H1 (cell line): ENCODE measurements around the gene TCERG1L. TPM values are rescaled to one million over a fixed set of nuclear protein-coding genes. Genes with fewer than 3 reads are reported as not detected.

ENCODE experiments used
- CTCF ChIA-PET: fragments of 300-600 bp; sonication (Branson Sonifier 250); formaldehyde crosslinking; loops from one replicate; lab custom pipeline; 2021; ENCODE audit not compliant: partially characterized antibody; lab: Charles Lee
- POLR2A ChIA-PET: fragments of 300-600 bp; sonication (Branson Sonifier 250); formaldehyde crosslinking; loops from one replicate; lab custom pipeline; 2021; ENCODE audit warnings: inconsistent platforms; ENCODE audit not compliant: partially characterized antibody; lab: Charles Lee
- DNase-seq, 2 experiments: peaks; one replicate each; pipeline versions ENCODE4 v3.0.0 to v3.0.0-alpha.2; 2010 to 2022; ENCODE audit warnings: low spot score in 2 of 2, low read depth in 1 of 2, mixed read lengths in 1 of 2
- FAIRE-seq: peaks from 2 replicates; lab custom pipeline; 2011; peaks lifted over from hg19 to GRCh38; lab: Jason Lieb, UNC
- H2AFZ ChIP-seq: 2 replicates; pipeline ENCODE4 v1.8.1; 2012; ENCODE audit warnings: low read length, inconsistent platforms
- H2AK5ac ChIP-seq: 2 replicates; pipeline ENCODE4 v1.6.1; 2013; ENCODE audit warnings: low read depth, low read length
- H2BK120ac ChIP-seq: replicated peaks from 2 replicates; pipeline ENCODE3; 2013; ENCODE audit warnings: low read depth, low read length, inconsistent platforms
- H2BK12ac ChIP-seq: 2 replicates; pipeline ENCODE4 v1.6.1; 2013; ENCODE audit warnings: low read depth, low read length
- H2BK15ac ChIP-seq: 2 replicates; pipeline ENCODE4 v1.6.1; 2013; ENCODE audit warnings: low read length
- H2BK20ac ChIP-seq: 2 replicates; pipeline ENCODE4 v1.6.1; 2013; ENCODE audit warnings: low read length
- H2BK5ac ChIP-seq: 2 replicates; pipeline ENCODE4 v1.6.1; 2013; ENCODE audit warnings: low read depth, low read length
- H3K14ac ChIP-seq: 2 replicates; pipeline ENCODE4 v1.6.1; 2013; ENCODE audit warnings: inconsistent platforms; ENCODE audit not compliant: insufficient read length
- H3K18ac ChIP-seq: 2 replicates; pipeline ENCODE4 v1.6.1; 2013; ENCODE audit warnings: low read length; ENCODE audit errors: extremely low read depth
- H3K23ac ChIP-seq: 2 replicates; pipeline ENCODE4 v1.6.1; 2013; ENCODE audit warnings: inconsistent platforms; ENCODE audit not compliant: insufficient read length
- H3K23me2 ChIP-seq: 2 replicates; pipeline ENCODE4 v1.6.1; 2013; ENCODE audit warnings: low read depth, low read length
- H3K27ac ChIP-seq: 2 replicates; pipeline ENCODE4 v1.6.1; 2011; ENCODE audit warnings: low read depth, low read length, inconsistent platforms
- H3K27me3 ChIP-seq, 4 experiments: replicated peaks in 1 of 4; 1 replicate in 1 of 4; 2 replicates in 3 of 4; pipeline versions ENCODE4 v1.6.1 to v1.8.1; 2011 to 2013; ENCODE audit warnings: low read length in 3 of 4, mild to moderate bottlenecking in 3 of 4, inconsistent platforms in 2 of 4, mixed read lengths in 2 of 4, moderate library complexity in 1 of 4; ENCODE audit not compliant: control insufficient read depth in 3 of 4, insufficient read depth in 3 of 4; ENCODE audit errors: extremely low read depth in 1 of 4
- H3K36me3 ChIP-seq, 4 experiments: 2 replicates each; pipeline versions ENCODE4 v1.6.1 to v1.8.1; 2011 to 2013; ENCODE audit warnings: mild to moderate bottlenecking in 4 of 4, low read length in 3 of 4, moderate library complexity in 2 of 4, control low read depth in 1 of 4, inconsistent platforms in 1 of 4; ENCODE audit not compliant: insufficient read depth in 4 of 4, control insufficient read depth in 2 of 4
- H3K4ac ChIP-seq: replicated peaks from 2 replicates; pipeline ENCODE3; 2013; ENCODE audit warnings: low read length, low read depth, mixed read lengths, inconsistent platforms; ENCODE audit not compliant: insufficient read length
- H3K4me1 ChIP-seq, 4 experiments: replicated peaks in 1 of 4; 1 replicate in 1 of 4; 2 replicates in 3 of 4; pipeline versions ENCODE4 v1.6.1 to v1.8.1; 2011 to 2013; ENCODE audit warnings: low read length in 3 of 4, inconsistent platforms in 2 of 4, mixed read lengths in 1 of 4; ENCODE audit not compliant: insufficient read depth in 4 of 4, control insufficient read depth in 3 of 4
- H3K4me2 ChIP-seq, 2 experiments: 2 replicates each; pipeline versions ENCODE4 v1.6.1 to v1.8.1; 2011 to 2013; ENCODE audit warnings: low read depth in 2 of 2, low read length in 2 of 2, control low read depth in 1 of 2, inconsistent platforms in 1 of 2, mild to moderate bottlenecking in 1 of 2; ENCODE audit not compliant: insufficient read depth in 1 of 2
- H3K4me3 ChIP-seq, 4 experiments: fragments of 200-600, 300-600 bp in 1 of 4; sonication (generic), shearing (Covaris generic), sonication (Bioruptor Twin) in 1 of 4; 2 replicates each; pipeline versions ENCODE4 v1.5.1 to v1.8.1; 2011 to 2016; ENCODE audit warnings: low read length in 4 of 4, low read depth in 3 of 4, control low read depth in 2 of 4, inconsistent platforms in 2 of 4, mild to moderate bottlenecking in 2 of 4, mixed read lengths in 1 of 4, moderate library complexity in 1 of 4; ENCODE audit not compliant: insufficient read depth in 2 of 4; ENCODE audit errors: extremely low read depth in 1 of 4
- H3K56ac ChIP-seq: replicated peaks from 2 replicates; pipeline ENCODE3; 2013; ENCODE audit warnings: low read depth, mild to moderate bottlenecking, mixed read lengths, low read length, inconsistent platforms; ENCODE audit not compliant: insufficient read length
- H3K79me1 ChIP-seq: 2 replicates; pipeline ENCODE4 v1.6.1; 2013; ENCODE audit warnings: low read depth, low read length, control low read depth
- H3K79me2 ChIP-seq, 2 experiments: 2 replicates each; pipeline versions ENCODE4 v1.6.1 to v1.8.1; 2012 to 2013; ENCODE audit warnings: low read length in 2 of 2, mild to moderate bottlenecking in 2 of 2, inconsistent platforms in 1 of 2; ENCODE audit not compliant: insufficient read depth in 2 of 2, control insufficient read depth in 1 of 2
- H3K9ac ChIP-seq, 4 experiments: replicated peaks in 1 of 4; 1 replicate in 1 of 4; 2 replicates in 3 of 4; pipeline versions ENCODE4 v1.6.1 to v1.8.1; 2011 to 2013; ENCODE audit warnings: low read depth in 3 of 4, low read length in 3 of 4, control low read depth in 2 of 4, mild to moderate bottlenecking in 2 of 4, moderate library complexity in 2 of 4, inconsistent platforms in 1 of 4; ENCODE audit errors: extremely low read depth in 1 of 4
- H3K9me3 ChIP-seq, 2 experiments: 2 replicates each; pipeline versions ENCODE4 v1.6.1 to v1.8.1; 2012 to 2013; ENCODE audit warnings: mild to moderate bottlenecking in 2 of 2, moderate library complexity in 2 of 2, control low read depth in 1 of 2, inconsistent platforms in 1 of 2, low read depth in 1 of 2, low read length in 1 of 2, mixed read lengths in 1 of 2; ENCODE audit not compliant: insufficient read depth in 2 of 2
- H4K20me1 ChIP-seq, 2 experiments: replicated peaks in 1 of 2; 2 replicates each; pipeline versions ENCODE3 to v1.8.1; 2011 to 2013; ENCODE audit warnings: inconsistent platforms in 2 of 2, low read length in 2 of 2, mild to moderate bottlenecking in 1 of 2; ENCODE audit not compliant: insufficient read depth in 2 of 2, control insufficient read depth in 1 of 2
- H4K5ac ChIP-seq: 2 replicates; pipeline ENCODE4 v1.6.1; 2013; ENCODE audit warnings: low read length, low read depth, mixed read lengths, inconsistent platforms; ENCODE audit not compliant: insufficient read length
- H4K8ac ChIP-seq: 2 replicates; pipeline ENCODE4 v1.8.0; 2013; ENCODE audit warnings: mild to moderate bottlenecking, moderate library complexity, low read length, inconsistent platforms; ENCODE audit not compliant: insufficient read depth; ENCODE audit errors: extremely low read depth
- H4K91ac ChIP-seq: replicated peaks from 2 replicates; pipeline ENCODE3; 2013; ENCODE audit warnings: low read length, mixed read lengths, inconsistent platforms; ENCODE audit not compliant: insufficient read length
- CBX8 ChIP-seq: fragments of 300-800, 300-1000 bp; sonication (generic); IDR thresholded peaks from 2 replicates; pipeline ENCODE4 v1.7.1; 2016; ENCODE audit warnings: low read depth, low read length, borderline replicate concordance
- CHD2 ChIP-seq: IDR thresholded peaks from 2 replicates; pipeline ENCODE4 v1.6.1; 2012; ENCODE audit warnings: low read length, improper control_type of control experiment
- CTBP2 ChIP-seq: IDR thresholded peaks from 2 replicates; pipeline ENCODE4 v1.7.0; 2011; ENCODE audit warnings: borderline replicate concordance, mild to moderate bottlenecking, moderate library complexity, mixed read lengths, low read length; ENCODE audit not compliant: insufficient read depth, insufficient read length
- HDAC2 ChIP-seq, 2 experiments: fragments of 300-600 bp in 1 of 2; sonication (generic) in 1 of 2; IDR thresholded peaks; 2 replicates each; pipeline ENCODE4 v1.6.1; 2011 to 2012; ENCODE audit warnings: low read depth in 2 of 2, low read length in 2 of 2, mild to moderate bottlenecking in 2 of 2, moderate library complexity in 2 of 2, borderline replicate concordance in 1 of 2, inconsistent platforms in 1 of 2
- MAFK ChIP-seq: IDR thresholded peaks from 2 replicates; pipeline ENCODE4 v1.6.1; 2012; ENCODE audit warnings: low read depth, mild to moderate bottlenecking, improper control_type of control experiment, low read length
- RBBP5 ChIP-seq: IDR thresholded peaks from 2 replicates; pipeline ENCODE4 v1.7.1; 2012; ENCODE audit warnings: low read depth, mild to moderate bottlenecking, inconsistent platforms, low read length, moderate library complexity, borderline replicate concordance
- SAP30 ChIP-seq: fragments of 300-600 bp; sonication (generic); IDR thresholded peaks from 2 replicates; pipeline ENCODE4 v1.7.1; 2012; ENCODE audit warnings: low read length, moderate library complexity, mild to moderate bottlenecking, inconsistent platforms; ENCODE audit not compliant: insufficient read depth, insufficient replicate concordance
- SIRT6 ChIP-seq: IDR thresholded peaks from one replicate; pipeline ENCODE4 v1.7.1; 2012; ENCODE audit warnings: low read length, inconsistent platforms
- TAF7 ChIP-seq: optimal IDR thresholded peaks from 2 replicates; pipeline ENCODE3; 2011; ENCODE audit warnings: low read depth, mild to moderate bottlenecking, inconsistent platforms, low read length, moderate library complexity, borderline replicate concordance
- TCF12 ChIP-seq: IDR thresholded peaks from 2 replicates; pipeline ENCODE4 v1.6.1; 2011; ENCODE audit warnings: low read depth, mild to moderate bottlenecking, low read length
- USF2 ChIP-seq: IDR thresholded peaks from 2 replicates; pipeline ENCODE4 v1.6.1; 2011; ENCODE audit warnings: low read length, improper control_type of control experiment
- YY1 ChIP-seq: IDR thresholded peaks from 2 replicates; pipeline ENCODE4 v1.6.1; 2011; ENCODE audit warnings: low read depth, mild to moderate bottlenecking, low read length
- ZNF274 ChIP-seq: IDR thresholded peaks from 2 replicates; pipeline ENCODE4 v1.7.0; 2012; ENCODE audit warnings: low read length, borderline replicate concordance; ENCODE audit errors: extremely low read depth
- WGBS, 2 experiments: shearing (Covaris generic) in 1 of 2; methylation state at CpG; one replicate each; pipeline versions ENCODE4 v1.1.6 to v1.1.7; 2013 to 2015; ENCODE audit warnings: low lambda C conversion rate in 2 of 2, mixed read lengths in 2 of 2, inconsistent platforms in 1 of 2, low coverage in 1 of 2, missing lambda C conversion rate in 1 of 2; ENCODE audit not compliant: insufficient replicate concordance in 2 of 2, insufficient coverage in 1 of 2, insufficient read length in 1 of 2; ENCODE audit errors: extremely low coverage in 1 of 2, missing lambda C conversion rate in 1 of 2; 5-methylcytosine and 5-hydroxymethylcytosine counted together
- polyA plus RNA-seq, 7 experiments: library from polyadenylated mRNA; depleted of rRNA in 3 of 7; stranded (reverse) in 5 of 7; unstranded in 2 of 7; fragments of >200 nt in 5 of 7; fragments of 200-250 nt in 2 of 7; gene quantifications; 1 replicate in 5 of 7; 2 replicates in 1 of 7; 4 replicates in 1 of 7; pipeline versions ENCODE4 v1.2.1 to v1.2.3, GENCODE V29; 2011 to 2013; ENCODE audit warnings: missing spikeins in 2 of 7, mixed read lengths in 2 of 7
- total RNA-seq: library from RNA; stranded (reverse); fragmentation: NEBNext Ultra II Directional; extraction: Animal tissue kit (Norgen Biotek cat#: 25700); gene quantifications from 2 replicates; pipeline ENCODE4 v1.2.1, GENCODE V29; 2021

TCERG1L gene
- total and polyA plus RNA-seq, 2 of the 8 experiments (the other 6 are each of a cell fraction or from before 2014, with no cell fraction given), result 3.9 to 6.9 TPM

- H3K79me1 ChIP-seq, result no peaks in the 10 kb centered on the region
- no peak overlapping the region for H2AFZ ChIP-seq
- TF ChIP-seq CHD2 (no peak), TAF7 (no peak), MAFK (no peak), USF2 (no peak), CBX8 (no peak), YY1 (no peak), HDAC2 (IDR thresholded peaks at IDR 0.05; ENCODE audit: borderline replicate concordance in 1 of 2, low read depth in 2 of 2, low read length in 2 of 2) (no peak), SAP30 (no peak), SIRT6 (no peak), RBBP5 (no peak), TCF12 (no peak), CTBP2 (no peak), ZNF274 (no peak)
- no peak overlapping the region for H4K91ac ChIP-seq
- POLR2A ChIA-PET, result no interaction called here
- WGBS, 2 experiments, result 88% methylated on average over 9 of the region's 10 CpGs; no CpG with 5 or more reads in 1 of the 2 experiments
- no peak overlapping the region for H3K4me3 ChIP-seq
- H4K8ac ChIP-seq, result no peak overlapping the region; the same call in 1 of the 2 replicates
- H3K23ac ChIP-seq, result no peak overlapping the region
- peaks cover 0 to 3% (median 0%) of the 10 kb centered on the region in 4 experiments; a peak in 1 of 7 replicates for H3K4me1 ChIP-seq
- H3K23me2 ChIP-seq, result no peaks in the 10 kb centered on the region
- no peak overlapping the region for H3K9ac ChIP-seq
- H2AK5ac ChIP-seq, result no peak overlapping the region
- no peaks in the 10 kb centered on the region for H3K79me2 ChIP-seq
- no peaks in the 10 kb centered on the region for H3K36me3 ChIP-seq
- no peaks in the 10 kb centered on the region for H3K9me3 ChIP-seq
- H2BK12ac ChIP-seq, result no peak overlapping the region
- H2BK15ac ChIP-seq, result no peak overlapping the region
- H3K4me2 ChIP-seq, result no peak overlapping the region
- H2BK120ac ChIP-seq, result no peak overlapping the region
- no peak overlapping the region for H3K18ac ChIP-seq
- no peak overlapping the region for H2BK5ac ChIP-seq
- no peak overlapping the region for H3K14ac ChIP-seq
- H3K4ac ChIP-seq, result no peak overlapping the region
- no peaks in the 10 kb centered on the region for H3K27me3 ChIP-seq
- no peak overlapping the region for H4K5ac ChIP-seq
- H3K56ac ChIP-seq, result no peak overlapping the region
- no peaks in the 10 kb centered on the region for H4K20me1 ChIP-seq
- CTCF ChIA-PET, result interaction anchor here (1.1 to 1.9 kb wide), 2 partner anchors 11 to 56 kb away, joined by 3 to 4 read pairs; no protein-coding TSS in a partner anchor
- DNase-seq (no peak), FAIRE-seq (no peak)
- no peak overlapping the region for H3K27ac ChIP-seq
- no peak overlapping the region for H2BK20ac ChIP-seq
These were observed 113.1 kb downstream of the TCERG1L start for GRCh38 chr10:131198401-131198800.
